SK-N-SH (cell line): Measurements from ENCODE around the gene FLYWCH1.

ENCODE experiments used
- EP300 ChIP-seq, 2 experiments: IDR thresholded peaks; 2 replicates each; pipeline versions ENCODE4 v1.4.0 to v1.6.1; 2012; ENCODE audit warnings: borderline replicate concordance in 1 of 2, low read depth in 1 of 2, low read length in 1 of 2
- RAD21 ChIP-seq: IDR thresholded peaks from 2 replicates; pipeline ENCODE4 v1.6.1; 2012; ENCODE audit warnings: mild to moderate bottlenecking, low read length
- TF ChIP-seq, protein P1 (sequence below): IDR thresholded peaks from 2 replicates; pipeline ENCODE4 v1.4.0; 2012; ENCODE audit warnings: low read depth
- TF ChIP-seq, protein P2 (sequence below): fragments of 200-600 bp; sonication (generic); IDR thresholded peaks from 2 replicates; pipeline ENCODE4 v1.6.1; 2017; ENCODE audit warnings: antibody characterized with exemption, mild to moderate bottlenecking, moderate library complexity

DNA sequence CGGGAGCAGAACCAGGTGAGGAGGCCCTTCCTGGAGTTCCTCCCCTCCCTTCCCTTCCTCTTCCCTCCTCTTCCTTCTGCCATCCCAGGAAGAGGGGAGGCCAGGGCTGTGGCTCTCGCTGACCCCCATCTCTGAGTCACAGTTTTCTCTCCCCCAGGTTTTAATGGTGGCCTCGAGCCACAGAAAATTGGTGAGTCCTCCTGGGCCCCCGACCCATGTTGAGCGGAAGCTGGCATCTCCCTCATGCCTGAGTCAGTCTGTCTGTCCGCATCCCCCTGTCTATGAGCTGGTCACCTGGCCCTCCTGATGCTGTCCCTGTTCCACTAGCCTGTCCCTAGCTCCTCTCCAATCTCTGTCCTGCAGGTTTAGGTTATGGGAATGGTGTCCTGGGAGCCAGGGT lies 88.2 kb downstream of the FLYWCH1 start:
- TF ChIP-seq RAD21: no peak
- TF ChIP-seq, protein P1, sequence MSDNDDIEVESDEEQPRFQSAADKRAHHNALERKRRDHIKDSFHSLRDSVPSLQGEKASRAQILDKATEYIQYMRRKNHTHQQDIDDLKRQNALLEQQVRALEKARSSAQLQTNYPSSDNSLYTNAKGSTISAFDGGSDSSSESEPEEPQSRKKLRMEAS: no peak
- no peak for TF ChIP-seq EP300 (IDR thresholded peaks at IDR 0.05; ENCODE audit: borderline replicate concordance in 1 of 2, low read depth in 1 of 2, low read length in 1 of 2)
- TF ChIP-seq, protein P2, sequence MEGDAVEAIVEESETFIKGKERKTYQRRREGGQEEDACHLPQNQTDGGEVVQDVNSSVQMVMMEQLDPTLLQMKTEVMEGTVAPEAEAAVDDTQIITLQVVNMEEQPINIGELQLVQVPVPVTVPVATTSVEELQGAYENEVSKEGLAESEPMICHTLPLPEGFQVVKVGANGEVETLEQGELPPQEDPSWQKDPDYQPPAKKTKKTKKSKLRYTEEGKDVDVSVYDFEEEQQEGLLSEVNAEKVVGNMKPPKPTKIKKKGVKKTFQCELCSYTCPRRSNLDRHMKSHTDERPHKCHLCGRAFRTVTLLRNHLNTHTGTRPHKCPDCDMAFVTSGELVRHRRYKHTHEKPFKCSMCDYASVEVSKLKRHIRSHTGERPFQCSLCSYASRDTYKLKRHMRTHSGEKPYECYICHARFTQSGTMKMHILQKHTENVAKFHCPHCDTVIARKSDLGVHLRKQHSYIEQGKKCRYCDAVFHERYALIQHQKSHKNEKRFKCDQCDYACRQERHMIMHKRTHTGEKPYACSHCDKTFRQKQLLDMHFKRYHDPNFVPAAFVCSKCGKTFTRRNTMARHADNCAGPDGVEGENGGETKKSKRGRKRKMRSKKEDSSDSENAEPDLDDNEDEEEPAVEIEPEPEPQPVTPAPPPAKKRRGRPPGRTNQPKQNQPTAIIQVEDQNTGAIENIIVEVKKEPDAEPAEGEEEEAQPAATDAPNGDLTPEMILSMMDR: no peak
